HEK293 (cell line): Measurements from ENCODE around the gene STXBP5L.

Source experiments
- ZBTB17 ChIP-seq: fragments of 450-650 bp; formaldehyde crosslinking; IDR thresholded peaks from 2 replicates; pipeline ENCODE4 v1.5.1; 2016; ENCODE audit warnings: missing biosample characterization, missing genetic modification characterization
- ZFP69B ChIP-seq: fragments of 450-650 bp; formaldehyde crosslinking; IDR thresholded peaks from 2 replicates; pipeline ENCODE4 v1.5.1; 2016; ENCODE audit warnings: missing biosample characterization, missing genetic modification characterization
- ZNF174 ChIP-seq: fragments of 450-650 bp; formaldehyde crosslinking; IDR thresholded peaks from 2 replicates; pipeline ENCODE4 v1.5.0; 2017; ENCODE audit warnings: missing biosample characterization, mild to moderate bottlenecking, missing genetic modification characterization
- ZNF19 ChIP-seq: fragments of 450-650 bp; formaldehyde crosslinking; IDR thresholded peaks from 2 replicates; pipeline ENCODE4; 2016; ENCODE audit warnings: missing biosample characterization, missing genetic modification characterization, low read depth
- ZNF211 ChIP-seq: fragments of 450-650 bp; formaldehyde crosslinking; IDR thresholded peaks from 2 replicates; pipeline ENCODE4 v1.5.1; 2016; ENCODE audit warnings: low read depth, missing biosample characterization, missing genetic modification characterization
- ZNF449 ChIP-seq: fragments of 450-650 bp; formaldehyde crosslinking; IDR thresholded peaks from 2 replicates; pipeline ENCODE4 v1.5.1; 2017; ENCODE audit warnings: missing biosample characterization, mild to moderate bottlenecking, missing genetic modification characterization, moderate library complexity
- ZNF529 ChIP-seq: fragments of 450-650 bp; formaldehyde crosslinking; IDR thresholded peaks from 2 replicates; pipeline ENCODE4 v1.5.1; 2017; ENCODE audit warnings: missing genetic modification characterization, missing biosample characterization; ENCODE audit not compliant: insufficient replicate concordance
- ZNF530 ChIP-seq: fragments of 450-650 bp; formaldehyde crosslinking; IDR thresholded peaks from 2 replicates; pipeline ENCODE4 v1.5.1; 2016; ENCODE audit warnings: low read depth, missing biosample characterization, missing genetic modification characterization
- ZNF777 ChIP-seq: fragments of 450-650 bp; formaldehyde crosslinking; IDR thresholded peaks from 2 replicates; pipeline ENCODE4 v1.5.1; 2017; ENCODE audit warnings: missing biosample characterization, missing genetic modification characterization, borderline replicate concordance
- TF ChIP-seq, protein P1 (sequence below): fragments of 450-650 bp; formaldehyde crosslinking; IDR thresholded peaks from 2 replicates; pipeline ENCODE4 v1.5.1; 2016; ENCODE audit warnings: missing biosample characterization, missing genetic modification characterization

DNA sequence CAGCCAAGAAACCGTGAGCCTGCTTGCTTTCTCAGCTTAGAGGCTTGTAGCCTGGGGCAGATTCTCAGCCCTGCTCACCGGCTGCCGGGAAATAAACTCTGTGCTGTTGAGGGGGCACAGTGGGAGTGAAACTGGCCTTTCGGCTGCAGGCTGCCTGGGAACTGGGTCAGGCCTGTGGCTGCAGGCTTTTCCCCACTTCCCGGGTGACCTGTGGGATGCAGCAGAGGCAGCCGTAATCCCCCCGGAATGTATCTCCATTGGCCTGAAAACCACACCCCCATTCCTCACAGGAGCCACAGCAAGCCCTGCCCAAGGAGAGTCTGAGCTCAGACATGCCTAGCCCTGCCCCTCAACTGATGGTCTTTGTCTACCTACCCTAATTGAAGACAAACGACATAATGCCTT, 110.9 kb downstream of the STXBP5L start:
- TF ChIP-seq, protein P1, sequence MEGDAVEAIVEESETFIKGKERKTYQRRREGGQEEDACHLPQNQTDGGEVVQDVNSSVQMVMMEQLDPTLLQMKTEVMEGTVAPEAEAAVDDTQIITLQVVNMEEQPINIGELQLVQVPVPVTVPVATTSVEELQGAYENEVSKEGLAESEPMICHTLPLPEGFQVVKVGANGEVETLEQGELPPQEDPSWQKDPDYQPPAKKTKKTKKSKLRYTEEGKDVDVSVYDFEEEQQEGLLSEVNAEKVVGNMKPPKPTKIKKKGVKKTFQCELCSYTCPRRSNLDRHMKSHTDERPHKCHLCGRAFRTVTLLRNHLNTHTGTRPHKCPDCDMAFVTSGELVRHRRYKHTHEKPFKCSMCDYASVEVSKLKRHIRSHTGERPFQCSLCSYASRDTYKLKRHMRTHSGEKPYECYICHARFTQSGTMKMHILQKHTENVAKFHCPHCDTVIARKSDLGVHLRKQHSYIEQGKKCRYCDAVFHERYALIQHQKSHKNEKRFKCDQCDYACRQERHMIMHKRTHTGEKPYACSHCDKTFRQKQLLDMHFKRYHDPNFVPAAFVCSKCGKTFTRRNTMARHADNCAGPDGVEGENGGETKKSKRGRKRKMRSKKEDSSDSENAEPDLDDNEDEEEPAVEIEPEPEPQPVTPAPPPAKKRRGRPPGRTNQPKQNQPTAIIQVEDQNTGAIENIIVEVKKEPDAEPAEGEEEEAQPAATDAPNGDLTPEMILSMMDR (tag by site-specific recombination): no peak
- TF ChIP-seq ZNF174 (tag by site-specific recombination): no peak
- no peak for TF ChIP-seq ZBTB17 (tag by site-specific recombination)
- no peak for TF ChIP-seq ZNF211 (tag by site-specific recombination)
- no peak for TF ChIP-seq ZNF530 (tag by site-specific recombination)
- TF ChIP-seq ZNF449: no peak
- TF ChIP-seq ZNF777 (tag by site-specific recombination): no peak
- no peak for TF ChIP-seq ZNF529 (tag by site-specific recombination)
- no peak for TF ChIP-seq ZFP69B (tag by site-specific recombination)
- no peak for TF ChIP-seq ZNF19 (tag by site-specific recombination)
